ENCODE results near the gene VDAC2.
A peak's percentile ranks its signal among the peaks of the same experiment; 100 is the strongest.

Gene VDAC2

DNA sequence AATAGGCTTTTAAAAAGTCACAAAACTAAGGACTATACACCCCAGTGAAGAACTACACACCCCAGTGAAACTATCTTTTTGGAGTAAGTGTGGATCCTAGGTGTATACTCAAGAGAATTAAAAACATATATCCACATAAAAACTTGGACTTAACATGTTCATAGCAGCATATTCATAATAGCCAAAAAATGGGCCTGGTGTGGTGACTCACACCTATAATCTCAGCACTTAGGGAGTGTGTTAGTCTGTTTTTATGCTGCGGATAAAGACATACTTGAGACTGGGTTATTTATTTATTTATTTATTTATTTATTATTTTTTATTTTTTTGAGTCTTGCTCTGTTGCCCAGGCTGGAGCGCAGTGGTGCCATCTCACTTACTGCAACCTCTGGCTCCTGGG lies 44.1 kb downstream of the VDAC2 start:
- no peak for DNase-seq

DNA sequence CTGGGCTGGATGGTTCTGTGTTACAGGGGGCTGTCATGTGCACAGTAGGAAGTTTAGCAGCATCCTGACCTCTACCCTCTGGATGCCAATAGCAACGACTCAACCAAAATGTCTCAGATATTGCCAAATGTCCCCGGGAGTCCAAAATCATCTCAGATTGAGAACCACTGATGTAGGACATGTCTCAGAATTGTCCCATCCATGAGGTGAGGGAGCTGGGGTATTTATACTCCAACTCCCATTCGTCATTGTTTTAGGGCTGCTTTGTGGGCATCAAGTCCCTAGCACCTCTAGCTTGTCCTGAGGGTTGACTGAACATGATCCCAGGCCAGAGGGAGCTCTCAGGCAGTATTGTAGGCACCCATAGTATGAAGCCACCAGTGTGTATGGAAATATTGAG lies 50.4 kb downstream of the VDAC2 start:
- DNase-seq, result no peak

DNA sequence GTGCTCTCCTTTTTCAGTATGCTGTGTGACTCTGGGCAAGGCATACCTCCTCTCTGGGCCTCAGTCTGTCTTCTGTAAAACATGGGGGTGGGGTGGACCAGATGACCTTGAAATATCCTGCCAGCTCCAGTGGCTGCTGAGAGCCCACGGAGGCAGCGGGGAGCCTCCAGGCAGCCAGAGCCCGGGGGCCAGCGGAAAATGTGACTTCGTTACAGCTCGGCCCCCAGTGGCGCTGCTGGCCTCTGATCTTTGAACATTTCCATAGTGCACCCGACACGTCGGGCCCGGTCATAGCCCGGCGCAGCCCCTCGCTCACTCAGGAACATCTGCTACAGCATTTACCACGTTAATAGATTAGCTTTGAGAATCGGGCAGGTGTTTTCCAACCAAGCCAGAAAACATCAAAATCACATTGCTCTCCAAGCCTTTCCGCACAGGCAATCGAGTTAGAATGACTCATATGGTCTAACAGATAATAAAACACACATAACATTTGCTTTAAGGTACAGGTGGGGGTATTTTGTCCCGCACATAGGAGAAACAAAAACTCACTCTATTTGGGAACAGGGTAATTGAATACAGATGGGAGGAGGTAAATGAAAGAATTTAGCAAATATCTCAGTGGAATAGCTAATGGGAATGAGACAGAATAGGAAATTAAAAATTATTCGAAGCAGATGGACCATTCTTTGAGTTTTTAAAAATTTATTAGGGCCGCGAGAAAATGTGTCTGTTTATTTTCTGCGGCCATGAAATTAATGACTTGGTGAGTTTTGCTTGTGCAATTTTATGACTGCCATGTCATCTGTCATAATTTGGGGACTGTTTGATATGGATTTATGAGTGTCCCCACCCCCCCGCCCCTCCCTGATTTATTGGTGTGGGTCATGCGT lies 51.5 kb downstream of the VDAC2 start:
- no peak for DNase-seq

DNA sequence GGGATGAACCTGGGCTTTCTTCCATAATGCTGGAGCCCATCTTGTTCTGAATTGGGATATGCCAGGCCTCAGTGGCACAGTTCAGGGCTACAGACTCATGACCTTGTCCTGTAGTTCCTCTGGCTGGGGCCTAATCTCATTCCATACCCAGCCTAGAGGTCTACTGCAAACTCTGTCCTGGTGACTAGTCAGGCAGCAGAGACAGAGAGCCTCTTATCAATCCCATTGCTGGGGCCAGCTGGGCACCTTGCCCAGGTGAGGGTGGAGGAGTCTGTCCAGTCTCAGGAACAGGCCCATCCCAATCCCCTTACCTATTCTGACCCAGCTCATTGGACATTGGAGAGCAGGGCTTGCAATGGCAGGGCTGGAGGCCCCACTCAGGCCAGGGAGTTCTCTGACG lies 53.2 kb downstream of the VDAC2 start:
- no peak for DNase-seq

DNA sequence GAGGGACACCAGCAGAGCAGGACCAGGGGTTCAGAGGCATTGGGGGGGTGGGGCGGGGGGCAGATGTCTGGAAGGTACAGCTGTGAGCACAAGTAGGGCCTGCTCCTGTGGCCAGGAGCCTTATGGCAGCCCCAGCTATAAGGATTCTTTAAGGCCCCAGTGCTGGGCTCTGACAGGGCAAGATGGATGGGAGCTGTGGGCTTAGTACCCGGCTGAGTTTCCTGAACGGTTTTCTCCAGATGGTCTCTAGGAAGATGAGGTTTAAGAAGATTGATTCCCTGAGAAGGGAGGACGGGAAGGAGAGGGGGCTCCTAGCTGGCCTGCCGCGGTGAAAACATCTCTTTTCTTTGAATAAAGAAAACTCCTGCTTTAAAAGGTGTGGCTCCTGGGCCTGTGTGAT lies 55.3 kb downstream of the VDAC2 start:
- DNase-seq, result no peak

DNA sequence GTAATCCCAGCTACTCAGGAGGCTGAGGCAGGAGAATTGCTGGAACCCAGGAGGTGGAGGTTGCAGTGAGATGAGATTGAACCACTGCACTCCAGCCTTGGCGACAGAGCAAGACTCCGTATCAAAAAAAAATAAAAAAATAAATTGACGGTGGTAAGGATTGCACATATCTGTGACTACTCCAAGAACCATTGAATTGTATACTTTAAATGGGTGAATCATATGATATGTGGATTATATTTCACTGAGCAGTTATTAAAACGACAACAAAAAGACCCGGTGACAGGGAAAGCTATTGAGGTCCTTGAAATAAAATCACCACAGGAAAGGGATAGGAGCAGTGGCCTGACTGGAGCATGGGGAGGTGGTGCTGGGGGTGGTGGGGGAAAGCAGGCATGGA lies 56.3 kb downstream of the VDAC2 start:
- DNase-seq, result no peak

DNA sequence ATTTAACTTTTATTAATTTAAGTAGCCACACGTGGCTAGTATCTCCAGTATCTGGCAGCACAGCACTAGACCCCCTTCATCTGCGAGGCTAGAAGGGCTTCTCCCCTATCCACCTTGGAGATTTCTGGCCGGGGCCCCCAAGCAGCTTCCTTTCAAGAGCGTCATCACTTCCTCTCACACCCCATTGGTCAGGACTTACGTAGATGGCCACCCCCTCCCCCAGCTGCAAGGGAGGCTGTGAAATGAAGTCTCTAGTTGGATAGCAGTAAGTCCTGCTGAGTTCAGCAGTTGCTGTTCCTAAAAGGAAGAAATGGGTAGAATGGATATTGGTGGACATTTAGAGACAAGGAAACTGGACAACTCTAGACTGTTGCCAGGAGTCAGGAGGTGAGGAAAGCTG lies 59.0 kb downstream of the VDAC2 start:
- no peak for DNase-seq

DNA sequence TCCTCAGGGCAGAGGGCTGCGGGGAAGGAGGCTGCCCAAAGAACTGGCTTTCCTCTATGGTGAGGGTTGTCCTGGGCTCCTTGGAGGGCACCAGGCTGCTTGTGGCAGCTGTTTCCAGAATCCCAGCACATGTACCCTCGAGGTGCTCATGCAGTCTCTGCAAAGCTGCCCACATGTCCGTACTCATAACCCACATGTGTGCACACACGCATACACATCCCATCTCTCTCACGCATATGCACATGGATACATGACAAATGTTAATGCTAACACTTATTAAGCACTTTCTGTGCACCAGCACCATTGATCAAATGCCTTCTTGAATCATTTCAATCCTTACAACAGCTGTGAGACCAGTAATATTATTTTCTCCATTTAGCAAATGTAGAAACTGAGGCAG lies 61.5 kb downstream of the VDAC2 start:
- no peak for DNase-seq

DNA sequence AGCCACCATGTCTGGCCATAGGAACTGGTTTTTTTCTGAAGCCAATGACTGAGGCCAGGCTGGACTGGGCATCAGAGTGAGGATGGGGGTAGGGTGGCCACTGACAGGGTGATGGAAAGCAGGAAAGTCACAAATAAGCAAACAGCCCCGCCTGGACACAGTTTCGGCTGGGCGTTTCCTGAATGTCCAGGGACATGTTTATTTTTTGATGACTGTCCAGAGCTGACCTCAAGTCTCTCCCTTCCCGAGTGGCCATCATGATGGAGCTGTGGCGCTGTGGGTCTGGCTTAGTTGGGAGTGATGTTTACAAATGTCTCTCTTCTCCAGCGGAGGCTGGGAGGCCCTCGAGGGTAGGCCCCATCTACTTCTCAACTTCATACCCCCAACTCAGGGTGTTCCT lies 62.3 kb downstream of the VDAC2 start:
- DNase-seq, result no peak

DNA sequence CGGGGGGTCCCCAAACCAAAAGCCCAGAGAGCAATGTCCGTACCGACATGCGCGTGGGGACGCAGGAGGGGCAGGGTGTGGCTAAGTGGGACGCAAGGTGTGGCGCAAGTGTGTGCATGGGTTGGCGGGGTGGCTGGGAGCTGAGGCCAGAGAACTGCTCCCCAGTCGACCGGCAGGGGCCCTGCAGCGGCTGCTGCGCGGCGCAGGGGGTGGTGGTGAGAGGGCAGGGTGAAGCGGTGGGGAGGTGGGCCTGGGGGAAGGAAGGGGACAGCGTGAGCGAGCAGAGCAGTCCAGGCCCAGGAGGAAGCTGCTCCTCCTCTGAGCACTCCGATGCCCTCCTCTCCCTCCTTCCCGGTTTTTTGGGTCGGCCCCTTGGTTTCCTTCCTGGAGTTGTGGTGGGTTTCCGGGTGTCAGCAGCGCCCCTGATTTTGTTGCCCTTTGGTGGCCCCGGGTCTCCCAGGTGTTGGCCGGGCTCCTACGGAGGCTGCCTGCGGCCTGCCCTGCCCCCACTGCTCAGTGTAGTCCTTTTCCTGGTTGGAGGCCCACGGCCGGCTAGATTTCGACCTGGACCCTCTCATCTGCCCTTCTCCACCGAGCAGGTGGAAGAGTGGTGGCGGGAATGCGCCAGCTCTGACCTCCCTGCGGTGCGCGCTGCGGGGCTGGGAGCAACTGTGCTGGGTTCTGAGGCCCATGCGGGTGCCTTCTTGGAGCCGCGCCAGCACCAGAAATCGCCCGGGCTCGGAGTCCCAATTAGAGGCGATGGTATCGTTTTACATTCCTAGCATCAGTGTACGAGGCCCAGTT lies 65.7 kb downstream of the VDAC2 start:
- DNase-seq, result no peak

DNA sequence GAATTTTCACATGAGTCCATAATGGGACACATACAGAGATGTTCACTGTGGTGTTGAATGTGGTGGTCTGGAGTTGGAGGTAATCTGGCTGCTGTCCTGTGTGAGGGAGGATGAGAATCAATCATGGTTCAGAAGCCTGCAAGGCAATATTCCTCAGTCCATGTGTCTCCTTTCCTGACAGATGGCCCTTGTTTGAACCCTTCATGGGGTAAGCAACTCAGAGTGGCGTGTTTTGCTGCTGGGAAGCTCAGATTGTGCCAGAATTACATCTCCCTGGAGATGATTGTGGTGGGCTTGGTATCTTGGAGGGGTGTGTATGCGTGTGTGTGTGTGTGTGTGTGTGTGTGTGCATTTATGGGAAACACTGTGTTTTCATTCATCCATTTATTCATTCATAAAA lies 69.6 kb downstream of the VDAC2 start:
- DNase-seq, result peak in 1 of 2 experiments; percentile 1
